MM.1S (cell line): ENCODE measurements around the gene FGFBP1.

Source experiments
- EZH2phosphoT487 ChIP-seq: fragments of 300-600 bp; sonication (generic); IDR thresholded peaks from 2 replicates; pipeline ENCODE4 v1.6.1; 2018; ENCODE audit warnings: antibody characterized with exemption, low read length
- TF ChIP-seq, protein P1 (sequence below): fragments of 300-600 bp; sonication (generic); IDR thresholded peaks from 2 replicates; pipeline ENCODE4 v1.5.1; 2016; ENCODE audit warnings: antibody characterized with exemption, low read length, mixed read lengths

DNA sequence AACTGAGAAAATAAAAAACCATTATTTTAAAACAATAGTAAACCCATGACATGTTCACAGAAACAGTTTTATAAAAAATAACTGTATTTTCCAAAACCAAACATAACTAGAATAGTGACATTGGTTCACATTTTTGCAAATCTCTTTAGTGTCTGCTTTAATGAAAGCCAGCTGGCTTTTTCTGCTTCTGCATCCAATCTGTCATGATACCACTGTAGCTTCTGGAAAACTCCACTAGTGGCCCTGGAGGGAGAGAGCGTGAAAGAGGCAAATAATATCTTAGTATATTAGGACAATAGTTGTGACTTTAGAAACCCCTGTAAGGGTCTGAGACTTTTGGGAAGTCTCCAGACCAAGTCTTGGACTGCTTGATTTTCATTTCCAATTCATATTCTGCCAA lies 31.1 kb downstream of the FGFBP1 start:
- TF ChIP-seq, protein P1, sequence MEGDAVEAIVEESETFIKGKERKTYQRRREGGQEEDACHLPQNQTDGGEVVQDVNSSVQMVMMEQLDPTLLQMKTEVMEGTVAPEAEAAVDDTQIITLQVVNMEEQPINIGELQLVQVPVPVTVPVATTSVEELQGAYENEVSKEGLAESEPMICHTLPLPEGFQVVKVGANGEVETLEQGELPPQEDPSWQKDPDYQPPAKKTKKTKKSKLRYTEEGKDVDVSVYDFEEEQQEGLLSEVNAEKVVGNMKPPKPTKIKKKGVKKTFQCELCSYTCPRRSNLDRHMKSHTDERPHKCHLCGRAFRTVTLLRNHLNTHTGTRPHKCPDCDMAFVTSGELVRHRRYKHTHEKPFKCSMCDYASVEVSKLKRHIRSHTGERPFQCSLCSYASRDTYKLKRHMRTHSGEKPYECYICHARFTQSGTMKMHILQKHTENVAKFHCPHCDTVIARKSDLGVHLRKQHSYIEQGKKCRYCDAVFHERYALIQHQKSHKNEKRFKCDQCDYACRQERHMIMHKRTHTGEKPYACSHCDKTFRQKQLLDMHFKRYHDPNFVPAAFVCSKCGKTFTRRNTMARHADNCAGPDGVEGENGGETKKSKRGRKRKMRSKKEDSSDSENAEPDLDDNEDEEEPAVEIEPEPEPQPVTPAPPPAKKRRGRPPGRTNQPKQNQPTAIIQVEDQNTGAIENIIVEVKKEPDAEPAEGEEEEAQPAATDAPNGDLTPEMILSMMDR: no peak
- TF ChIP-seq EZH2phosphoT487: no peak
